H9 (cell line): Measurements from ENCODE around the gene CDH8. TPM values are rescaled to one million over a fixed set of nuclear protein-coding genes. Genes with fewer than 3 reads are reported as not detected.

Experiments
- DNase-seq: peaks from one replicate; pipeline ENCODE4 v3.0.0-alpha.2; 2017
- H2AFZ ChIP-seq: one replicate; pipeline ENCODE4 v1.6.1; 2013; ENCODE audit warnings: mild to moderate bottlenecking, low read length, control low read depth, moderate library complexity
- H2AK5ac ChIP-seq: 2 replicates; pipeline ENCODE4 v1.6.1; 2013; ENCODE audit warnings: low read length, control low read depth, mixed read lengths; ENCODE audit not compliant: insufficient read length
- H2BK120ac ChIP-seq: one replicate; pipeline ENCODE4 v1.6.1; 2013; ENCODE audit warnings: low read depth, mild to moderate bottlenecking, low read length, control low read depth, inconsistent platforms; ENCODE audit not compliant: poor library complexity, severe bottlenecking
- H2BK12ac ChIP-seq: 2 replicates; pipeline ENCODE4 v1.6.1; 2013; ENCODE audit warnings: low read length, control low read depth, mixed read lengths, low read depth; ENCODE audit not compliant: insufficient read length
- H2BK15ac ChIP-seq: 2 replicates; pipeline ENCODE4 v1.6.1; 2013; ENCODE audit warnings: low read depth, low read length, control low read depth
- H2BK20ac ChIP-seq: one replicate; pipeline ENCODE4 v1.6.1; 2013; ENCODE audit warnings: low read depth, mild to moderate bottlenecking, low read length, control low read depth, inconsistent platforms; ENCODE audit not compliant: poor library complexity, severe bottlenecking
- H2BK5ac ChIP-seq: 2 replicates; pipeline ENCODE4 v1.6.1; 2013; ENCODE audit warnings: low read length, control low read depth, mixed read lengths; ENCODE audit not compliant: insufficient read length
- H3K14ac ChIP-seq: 2 replicates; pipeline ENCODE4 v1.6.1; 2013; ENCODE audit warnings: low read length, control low read depth; ENCODE audit not compliant: insufficient read depth
- H3K18ac ChIP-seq: 2 replicates; pipeline ENCODE4 v1.6.1; 2013; ENCODE audit warnings: low read depth, mild to moderate bottlenecking, mixed read lengths, low read length, control low read depth; ENCODE audit not compliant: insufficient read length
- H3K23ac ChIP-seq: 2 replicates; pipeline ENCODE4 v1.6.1; 2013; ENCODE audit warnings: low read length, control low read depth, mixed read lengths, low read depth; ENCODE audit not compliant: insufficient read length
- H3K23me2 ChIP-seq: 2 replicates; pipeline ENCODE4 v1.6.1; 2013; ENCODE audit warnings: low read depth, mild to moderate bottlenecking, mixed read lengths, low read length, control low read depth; ENCODE audit not compliant: insufficient read length, poor library complexity, severe bottlenecking
- H3K27ac ChIP-seq: 2 replicates; pipeline ENCODE4 v1.5.1; 2013; ENCODE audit warnings: low read length, control low read depth, mixed read lengths, low read depth; ENCODE audit not compliant: insufficient read length
- H3K27me3 ChIP-seq: 2 replicates; pipeline ENCODE4 v1.6.1; 2013; ENCODE audit warnings: low read length, control low read depth, inconsistent platforms; ENCODE audit not compliant: insufficient read depth
- H3K4ac ChIP-seq: 2 replicates; pipeline ENCODE4 v1.6.1; 2013; ENCODE audit warnings: low read depth, mild to moderate bottlenecking, control low read depth, inconsistent platforms, low read length, moderate library complexity
- H3K4me1 ChIP-seq: 2 replicates; pipeline ENCODE4 v1.6.1; 2013; ENCODE audit warnings: low read length, control low read depth, inconsistent platforms; ENCODE audit not compliant: insufficient read depth
- H3K4me2 ChIP-seq: 2 replicates; pipeline ENCODE4 v1.6.1; 2013; ENCODE audit warnings: low read length, control low read depth, mixed read lengths; ENCODE audit not compliant: insufficient read length, insufficient read depth
- H3K56ac ChIP-seq: 2 replicates; pipeline ENCODE4 v1.6.1; 2013; ENCODE audit warnings: low read depth, mild to moderate bottlenecking, mixed read lengths, low read length, control low read depth; ENCODE audit not compliant: insufficient read length
- H3K79me1 ChIP-seq: 2 replicates; pipeline ENCODE4 v1.6.1; 2013; ENCODE audit warnings: low read depth, mild to moderate bottlenecking, moderate library complexity, low read length, control low read depth, inconsistent platforms; ENCODE audit not compliant: insufficient read depth, poor library complexity, severe bottlenecking
- H3K79me2 ChIP-seq: 2 replicates; pipeline ENCODE4 v1.6.1; 2013; ENCODE audit warnings: low read length, control low read depth, inconsistent platforms; ENCODE audit not compliant: insufficient read depth
- H3K9ac ChIP-seq: 2 replicates; pipeline ENCODE4 v1.6.1; 2013; ENCODE audit warnings: low read length, control low read depth, mixed read lengths; ENCODE audit not compliant: insufficient read length; ENCODE audit errors: extremely low read depth
- H3K9me3 ChIP-seq: one replicate; pipeline ENCODE4 v1.6.1; 2013; ENCODE audit warnings: low read depth, low read length, inconsistent platforms; ENCODE audit not compliant: control insufficient read depth
- H3T11ph ChIP-seq: one replicate; pipeline ENCODE4 v1.6.1; 2013; ENCODE audit warnings: mild to moderate bottlenecking, low read length, control low read depth, inconsistent platforms
- H4K20me1 ChIP-seq: one replicate; pipeline ENCODE4 v1.6.1; 2013; ENCODE audit not compliant: control insufficient read depth, insufficient read length, insufficient read depth
- H4K5ac ChIP-seq: 2 replicates; pipeline ENCODE4 v1.6.1; 2013; ENCODE audit warnings: low read depth, mild to moderate bottlenecking, mixed read lengths, low read length, control low read depth; ENCODE audit not compliant: insufficient read length
- H4K8ac ChIP-seq: replicated peaks from 2 replicates; pipeline ENCODE4 v1.6.1; 2013; ENCODE audit warnings: low read length, control low read depth, mixed read lengths, low read depth; ENCODE audit not compliant: insufficient read length
- H4K91ac ChIP-seq: 2 replicates; pipeline ENCODE4 v1.6.1; 2013; ENCODE audit warnings: low read depth, mild to moderate bottlenecking, moderate library complexity, mixed read lengths, low read length, control low read depth; ENCODE audit not compliant: insufficient read length
- H3K27ac Mint-ChIP-seq, 3 experiments: 2 replicates in 2 of 3; 3 replicates in 1 of 3; pipeline ENCODE4 v1.8.0; 2020 to 2021; ENCODE audit warnings: mixed read lengths in 3 of 3, mild to moderate bottlenecking in 1 of 3, moderate library complexity in 1 of 3
- H3K27me3 Mint-ChIP-seq: 2 replicates; pipeline ENCODE4 v1.8.0; 2021; ENCODE audit warnings: low read depth, mild to moderate bottlenecking, moderate library complexity, mixed read lengths
- H3K36me3 Mint-ChIP-seq, 3 experiments: 2 replicates in 2 of 3; 3 replicates in 1 of 3; pipeline ENCODE4 v1.8.0; 2020 to 2021; ENCODE audit warnings: low read depth in 3 of 3, mixed read lengths in 3 of 3; ENCODE audit not compliant: insufficient read depth in 1 of 3
- H3K4me1 Mint-ChIP-seq, 2 experiments: 2 replicates each; pipeline ENCODE4 v1.8.0; 2020; ENCODE audit warnings: mixed read lengths in 2 of 2
- H3K4me3 Mint-ChIP-seq, 2 experiments: 2 replicates in 1 of 2; 3 replicates in 1 of 2; pipeline ENCODE4 v1.8.0; 2020 to 2021; ENCODE audit warnings: mild to moderate bottlenecking in 2 of 2, mixed read lengths in 2 of 2, moderate library complexity in 1 of 2
- H3K9me3 Mint-ChIP-seq, 2 experiments: 2 replicates in 1 of 2; 3 replicates in 1 of 2; pipeline ENCODE4 v1.8.0; 2020; ENCODE audit warnings: mild to moderate bottlenecking in 2 of 2, mixed read lengths in 2 of 2, moderate library complexity in 1 of 2
- WGBS: extraction: QIAGEN DNeasy Blood & Tissue Kit; methylation state at CpG from one replicate; pipeline ENCODE4 v1.1.7; 2013; ENCODE audit warnings: missing lambda C conversion rate, low lambda C conversion rate, mixed read lengths; ENCODE audit not compliant: insufficient read length; ENCODE audit errors: extremely low coverage; 5-methylcytosine and 5-hydroxymethylcytosine counted together
- total RNA-seq: library from RNA; stranded (reverse); gene quantifications from 2 replicates; pipeline ENCODE4 v1.2.1, GENCODE V29; 2021
- TF ChIP-seq, protein P1 (sequence below): fragments of 200-600 bp; sonication (generic); conservative IDR thresholded peaks from 3 replicates; pipeline ENCODE4 v1.8.0; 2021; ENCODE audit warnings: antibody characterized with exemption, mild to moderate bottlenecking

The CDH8 gene
- total RNA-seq, 1 experiment from 2014 or later = 12.0 TPM

DNA sequence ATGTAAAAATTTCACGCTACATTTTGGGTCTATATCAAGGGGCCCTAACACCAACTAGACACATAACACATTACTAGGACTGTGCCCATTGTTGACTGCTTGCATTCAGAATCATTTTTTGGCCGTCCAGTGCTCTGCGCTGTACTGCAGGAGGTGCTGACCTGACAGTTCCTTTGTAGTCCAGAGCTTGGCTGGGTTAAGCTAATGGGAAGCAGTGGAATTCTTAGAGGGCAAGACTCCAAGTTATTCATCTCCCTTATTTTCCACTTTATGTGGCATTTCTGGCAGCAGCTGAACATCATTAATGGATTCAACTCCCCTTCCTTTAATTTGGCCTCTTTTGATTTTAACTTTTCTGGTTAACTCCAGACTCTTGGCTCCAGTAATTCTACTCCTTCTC lies 351.7 kb downstream of the CDH8 start:
- Mint-ChIP-seq H3K4me3 (no peak overlapping the region), H3K4me1 (peaks cover 4 to 6% of the 10 kb centered on the region in 2 experiments), H3K9me3 (no peaks in the 10 kb centered on the region), H3K36me3 (no peaks in the 10 kb centered on the region), H3K27me3 (no peaks in the 10 kb centered on the region), H3K27ac (no peak overlapping the region)
- no peak overlapping the region for H2AK5ac ChIP-seq
- no peaks in the 10 kb centered on the region for H3K23me2 ChIP-seq
- no peak overlapping the region for H2BK12ac ChIP-seq
- no peak overlapping the region for H2BK15ac ChIP-seq
- no peak for DNase-seq
- H4K8ac ChIP-seq = no peak overlapping the region
- no peak overlapping the region for H4K91ac ChIP-seq
- no peaks in the 10 kb centered on the region for H3K79me1 ChIP-seq
- H3K27me3 ChIP-seq = no peaks in the 10 kb centered on the region
- no peak overlapping the region for H3K4me2 ChIP-seq
- H4K20me1 ChIP-seq = no peaks in the 10 kb centered on the region
- no peak overlapping the region for H2BK5ac ChIP-seq
- H3K4me1 ChIP-seq = no peaks in the 10 kb centered on the region
- no peak overlapping the region for H3T11ph ChIP-seq
- H2AFZ ChIP-seq = no peak overlapping the region
- H3K56ac ChIP-seq = no peak overlapping the region
- no peak overlapping the region for H2BK120ac ChIP-seq
- no peak overlapping the region for H4K5ac ChIP-seq
- H3K79me2 ChIP-seq = no peaks in the 10 kb centered on the region
- no peak overlapping the region for H3K4ac ChIP-seq
- no peak overlapping the region for H3K27ac ChIP-seq
- H2BK20ac ChIP-seq = no peak overlapping the region
- H3K23ac ChIP-seq = no peak overlapping the region
- no peak overlapping the region for H3K14ac ChIP-seq
- no peak overlapping the region for H3K9ac ChIP-seq
- WGBS = no CpG with 5 or more reads among the region's 3 CpGs
- TF ChIP-seq, protein P1, sequence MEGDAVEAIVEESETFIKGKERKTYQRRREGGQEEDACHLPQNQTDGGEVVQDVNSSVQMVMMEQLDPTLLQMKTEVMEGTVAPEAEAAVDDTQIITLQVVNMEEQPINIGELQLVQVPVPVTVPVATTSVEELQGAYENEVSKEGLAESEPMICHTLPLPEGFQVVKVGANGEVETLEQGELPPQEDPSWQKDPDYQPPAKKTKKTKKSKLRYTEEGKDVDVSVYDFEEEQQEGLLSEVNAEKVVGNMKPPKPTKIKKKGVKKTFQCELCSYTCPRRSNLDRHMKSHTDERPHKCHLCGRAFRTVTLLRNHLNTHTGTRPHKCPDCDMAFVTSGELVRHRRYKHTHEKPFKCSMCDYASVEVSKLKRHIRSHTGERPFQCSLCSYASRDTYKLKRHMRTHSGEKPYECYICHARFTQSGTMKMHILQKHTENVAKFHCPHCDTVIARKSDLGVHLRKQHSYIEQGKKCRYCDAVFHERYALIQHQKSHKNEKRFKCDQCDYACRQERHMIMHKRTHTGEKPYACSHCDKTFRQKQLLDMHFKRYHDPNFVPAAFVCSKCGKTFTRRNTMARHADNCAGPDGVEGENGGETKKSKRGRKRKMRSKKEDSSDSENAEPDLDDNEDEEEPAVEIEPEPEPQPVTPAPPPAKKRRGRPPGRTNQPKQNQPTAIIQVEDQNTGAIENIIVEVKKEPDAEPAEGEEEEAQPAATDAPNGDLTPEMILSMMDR = no peak
- H3K18ac ChIP-seq = no peak overlapping the region
- H3K9me3 ChIP-seq = no peaks in the 10 kb centered on the region
